ENCODE measurements around the gene KIF9. TPM values are rescaled to one million over a fixed set of nuclear protein-coding genes. Genes with fewer than 3 reads are reported as not detected.
A peak's percentile ranks its signal among the peaks of the same experiment; 100 is the strongest.
"Not testable (repeated sequence)": the region's sequence is repeated elsewhere in the genome, so short reads cannot be mapped to it uniquely, and the experiment has no call there.

Gene KIF9
- total RNA-seq, 6 donors from 2014 or later = 4.7 to 27.0 (median 11.3) TPM

- no peaks in the 10 kb centered on the region for H3K27me3 ChIP-seq
- ATAC-seq (ENCODE audit: low FRiP score in 2 of 2) (peak in 1 of 2 donors; percentile 64), DNase-seq (peak in 1 of 2 donors; percentile 34)
- no peaks in the 10 kb centered on the region for H3K9me3 ChIP-seq
- peaks cover 3 to 13% (median 9%) of the 10 kb centered on the region in 4 donors for H3K4me1 ChIP-seq
- H3K36me3 ChIP-seq = no peaks in the 10 kb centered on the region
- TF ChIP-seq POLR2AphosphoS5 (IDR thresholded peaks at IDR 0.05) = no peak
- H3K27ac ChIP-seq = peak overlapping the region in 1 of 4 donors; percentile 49
- no peak overlapping the region for H3K4me3 ChIP-seq
- 71 to 72% methylated on average over 5 of the region's 5 CpGs for WGBS, 2 donors
Measured at GRCh38 chr3:47225310-47225906, 57.2 kb downstream of the KIF9 start.

GRCh38 chr3:47223755-47224154, 58.8 kb downstream of the KIF9 start:
- H3K27me3 ChIP-seq = no peaks in the 10 kb centered on the region
- no peak overlapping the region for H3K4me3 ChIP-seq
- no peak overlapping the region for H3K27ac ChIP-seq
- ATAC-seq (ENCODE audit: low FRiP score in 2 of 2) (no peak), DNase-seq (no peak)
- no peaks in the 10 kb centered on the region for H3K36me3 ChIP-seq
- peaks cover 3 to 13% (median 9%) of the 10 kb centered on the region in 4 donors for H3K4me1 ChIP-seq
- TF ChIP-seq POLR2AphosphoS5 (IDR thresholded peaks at IDR 0.05) (no peak), EP300 (IDR thresholded peaks at IDR 0.05) (no peak), POLR2A (IDR thresholded peaks at IDR 0.05) (no peak)
- WGBS, 2 donors = 65 to 78% methylated on average over 3 of the region's 3 CpGs
- H3K9me3 ChIP-seq = no peaks in the 10 kb centered on the region

GRCh38 chr3:47221798-47222197, 60.8 kb downstream of the KIF9 start:
- Histone ChIP-seq H3K27me3 (no peaks in the 10 kb centered on the region), H3K36me3 (no peaks in the 10 kb centered on the region), H3K27ac (no peak overlapping the region), H3K4me3 (no peak overlapping the region), H3K9me3 (no peaks in the 10 kb centered on the region), H3K4me1 (no peaks in the 10 kb centered on the region)
- DNase-seq = no peak
- 27 to 32% methylated on average over 1 of the region's 1 CpG for WGBS, 2 donors
- ATAC-seq (ENCODE audit: low FRiP score in 2 of 2) = no peak
- TF ChIP-seq EP300 (IDR thresholded peaks at IDR 0.05) (no peak), POLR2A (IDR thresholded peaks at IDR 0.05) (no peak), CTCF (IDR thresholded peaks at IDR 0.05) (no peak), POLR2AphosphoS5 (IDR thresholded peaks at IDR 0.05) (no peak)

GRCh38 chr3:47210863-47211405, 71.7 kb downstream of the KIF9 start:
- Histone ChIP-seq H3K27me3 (no peaks in the 10 kb centered on the region), H3K36me3 (no peaks in the 10 kb centered on the region), H3K27ac (no peak overlapping the region), H3K9me3 (no peaks in the 10 kb centered on the region), H3K4me3 (no peak overlapping the region), H3K4me1 (no peaks in the 10 kb centered on the region)
- ATAC-seq (ENCODE audit: low FRiP score in 2 of 2) (no peak), DNase-seq (no peak)
- WGBS, 2 donors = 90 to 98% methylated on average over 3 of the region's 3 CpGs
- TF ChIP-seq POLR2A (IDR thresholded peaks at IDR 0.05) (no peak), EP300 (IDR thresholded peaks at IDR 0.05) (no peak), POLR2AphosphoS5 (IDR thresholded peaks at IDR 0.05) (no peak), CTCF (IDR thresholded peaks at IDR 0.05) (no peak)

- not testable (repeated sequence) for H3K27me3 ChIP-seq; H3K36me3 ChIP-seq; H3K9me3 ChIP-seq; H3K4me1 ChIP-seq; H3K27ac ChIP-seq; DNase-seq; H3K4me3 ChIP-seq; ATAC-seq (ENCODE audit: low FRiP score in 2 of 2)
- WGBS, 2 donors = 87 to 93% methylated on average over 5 of the region's 5 CpGs
Measured at GRCh38 chr3:47206022-47206421, 76.6 kb downstream of the KIF9 start.

- TF ChIP-seq POLR2A (IDR thresholded peaks at IDR 0.05) = no peak
- TF ChIP-seq EP300 (IDR thresholded peaks at IDR 0.05) = no peak
- TF ChIP-seq POLR2AphosphoS5 (IDR thresholded peaks at IDR 0.05) = no peak
- TF ChIP-seq CTCF (IDR thresholded peaks at IDR 0.05) = no peak
- no peak overlapping the region for H3K27ac ChIP-seq
- ATAC-seq (ENCODE audit: low FRiP score in 2 of 2) (no peak), DNase-seq (no peak)
- H3K27me3 ChIP-seq = no peaks in the 10 kb centered on the region
- no peaks in the 10 kb centered on the region for H3K36me3 ChIP-seq
- no peak overlapping the region for H3K4me3 ChIP-seq
- H3K9me3 ChIP-seq = no peaks in the 10 kb centered on the region
- H3K4me1 ChIP-seq = no peaks in the 10 kb centered on the region
Measured at GRCh38 chr3:47204875-47205274, 77.7 kb downstream of the KIF9 start.
